H9 (cell line): Measurements from ENCODE around the gene DMD. TPM values are rescaled to one million over a fixed set of nuclear protein-coding genes. Genes with fewer than 3 reads are reported as not detected.

Source experiments
- DNase-seq: peaks from one replicate; pipeline ENCODE4 v3.0.0-alpha.2; 2017
- H2AFZ ChIP-seq: one replicate; pipeline ENCODE4 v1.6.1; 2013; ENCODE audit warnings: mild to moderate bottlenecking, low read length, control low read depth, moderate library complexity
- H2AK5ac ChIP-seq: 2 replicates; pipeline ENCODE4 v1.6.1; 2013; ENCODE audit warnings: low read length, control low read depth, mixed read lengths; ENCODE audit not compliant: insufficient read length
- H2BK120ac ChIP-seq: one replicate; pipeline ENCODE4 v1.6.1; 2013; ENCODE audit warnings: low read depth, mild to moderate bottlenecking, low read length, control low read depth, inconsistent platforms; ENCODE audit not compliant: poor library complexity, severe bottlenecking
- H2BK12ac ChIP-seq: 2 replicates; pipeline ENCODE4 v1.6.1; 2013; ENCODE audit warnings: low read length, control low read depth, mixed read lengths, low read depth; ENCODE audit not compliant: insufficient read length
- H2BK15ac ChIP-seq: 2 replicates; pipeline ENCODE4 v1.6.1; 2013; ENCODE audit warnings: low read depth, low read length, control low read depth
- H2BK20ac ChIP-seq: one replicate; pipeline ENCODE4 v1.6.1; 2013; ENCODE audit warnings: low read depth, mild to moderate bottlenecking, low read length, control low read depth, inconsistent platforms; ENCODE audit not compliant: poor library complexity, severe bottlenecking
- H2BK5ac ChIP-seq: 2 replicates; pipeline ENCODE4 v1.6.1; 2013; ENCODE audit warnings: low read length, control low read depth, mixed read lengths; ENCODE audit not compliant: insufficient read length
- H3K14ac ChIP-seq: 2 replicates; pipeline ENCODE4 v1.6.1; 2013; ENCODE audit warnings: low read length, control low read depth; ENCODE audit not compliant: insufficient read depth
- H3K18ac ChIP-seq: 2 replicates; pipeline ENCODE4 v1.6.1; 2013; ENCODE audit warnings: low read depth, mild to moderate bottlenecking, mixed read lengths, low read length, control low read depth; ENCODE audit not compliant: insufficient read length
- H3K23ac ChIP-seq: 2 replicates; pipeline ENCODE4 v1.6.1; 2013; ENCODE audit warnings: low read length, control low read depth, mixed read lengths, low read depth; ENCODE audit not compliant: insufficient read length
- H3K23me2 ChIP-seq: 2 replicates; pipeline ENCODE4 v1.6.1; 2013; ENCODE audit warnings: low read depth, mild to moderate bottlenecking, mixed read lengths, low read length, control low read depth; ENCODE audit not compliant: insufficient read length, poor library complexity, severe bottlenecking
- H3K27ac ChIP-seq: 2 replicates; pipeline ENCODE4 v1.5.1; 2013; ENCODE audit warnings: low read length, control low read depth, mixed read lengths, low read depth; ENCODE audit not compliant: insufficient read length
- H3K27me3 ChIP-seq: 2 replicates; pipeline ENCODE4 v1.6.1; 2013; ENCODE audit warnings: low read length, control low read depth, inconsistent platforms; ENCODE audit not compliant: insufficient read depth
- H3K4ac ChIP-seq: 2 replicates; pipeline ENCODE4 v1.6.1; 2013; ENCODE audit warnings: low read depth, mild to moderate bottlenecking, control low read depth, inconsistent platforms, low read length, moderate library complexity
- H3K4me1 ChIP-seq: 2 replicates; pipeline ENCODE4 v1.6.1; 2013; ENCODE audit warnings: low read length, control low read depth, inconsistent platforms; ENCODE audit not compliant: insufficient read depth
- H3K4me2 ChIP-seq: 2 replicates; pipeline ENCODE4 v1.6.1; 2013; ENCODE audit warnings: low read length, control low read depth, mixed read lengths; ENCODE audit not compliant: insufficient read length, insufficient read depth
- H3K56ac ChIP-seq: 2 replicates; pipeline ENCODE4 v1.6.1; 2013; ENCODE audit warnings: low read depth, mild to moderate bottlenecking, mixed read lengths, low read length, control low read depth; ENCODE audit not compliant: insufficient read length
- H3K79me1 ChIP-seq: 2 replicates; pipeline ENCODE4 v1.6.1; 2013; ENCODE audit warnings: low read depth, mild to moderate bottlenecking, moderate library complexity, low read length, control low read depth, inconsistent platforms; ENCODE audit not compliant: insufficient read depth, poor library complexity, severe bottlenecking
- H3K79me2 ChIP-seq: 2 replicates; pipeline ENCODE4 v1.6.1; 2013; ENCODE audit warnings: low read length, control low read depth, inconsistent platforms; ENCODE audit not compliant: insufficient read depth
- H3K9ac ChIP-seq: 2 replicates; pipeline ENCODE4 v1.6.1; 2013; ENCODE audit warnings: low read length, control low read depth, mixed read lengths; ENCODE audit not compliant: insufficient read length; ENCODE audit errors: extremely low read depth
- H3K9me3 ChIP-seq: one replicate; pipeline ENCODE4 v1.6.1; 2013; ENCODE audit warnings: low read depth, low read length, inconsistent platforms; ENCODE audit not compliant: control insufficient read depth
- H3T11ph ChIP-seq: one replicate; pipeline ENCODE4 v1.6.1; 2013; ENCODE audit warnings: mild to moderate bottlenecking, low read length, control low read depth, inconsistent platforms
- H4K20me1 ChIP-seq: one replicate; pipeline ENCODE4 v1.6.1; 2013; ENCODE audit not compliant: control insufficient read depth, insufficient read length, insufficient read depth
- H4K5ac ChIP-seq: 2 replicates; pipeline ENCODE4 v1.6.1; 2013; ENCODE audit warnings: low read depth, mild to moderate bottlenecking, mixed read lengths, low read length, control low read depth; ENCODE audit not compliant: insufficient read length
- H4K8ac ChIP-seq: replicated peaks from 2 replicates; pipeline ENCODE4 v1.6.1; 2013; ENCODE audit warnings: low read length, control low read depth, mixed read lengths, low read depth; ENCODE audit not compliant: insufficient read length
- H4K91ac ChIP-seq: 2 replicates; pipeline ENCODE4 v1.6.1; 2013; ENCODE audit warnings: low read depth, mild to moderate bottlenecking, moderate library complexity, mixed read lengths, low read length, control low read depth; ENCODE audit not compliant: insufficient read length
- H3K27ac Mint-ChIP-seq, 3 experiments: 2 replicates in 2 of 3; 3 replicates in 1 of 3; pipeline ENCODE4 v1.8.0; 2020 to 2021; ENCODE audit warnings: mixed read lengths in 3 of 3, mild to moderate bottlenecking in 1 of 3, moderate library complexity in 1 of 3
- H3K27me3 Mint-ChIP-seq: 2 replicates; pipeline ENCODE4 v1.8.0; 2021; ENCODE audit warnings: low read depth, mild to moderate bottlenecking, moderate library complexity, mixed read lengths
- H3K36me3 Mint-ChIP-seq, 3 experiments: 2 replicates in 2 of 3; 3 replicates in 1 of 3; pipeline ENCODE4 v1.8.0; 2020 to 2021; ENCODE audit warnings: low read depth in 3 of 3, mixed read lengths in 3 of 3; ENCODE audit not compliant: insufficient read depth in 1 of 3
- H3K4me1 Mint-ChIP-seq, 2 experiments: 2 replicates each; pipeline ENCODE4 v1.8.0; 2020; ENCODE audit warnings: mixed read lengths in 2 of 2
- H3K4me3 Mint-ChIP-seq, 2 experiments: 2 replicates in 1 of 2; 3 replicates in 1 of 2; pipeline ENCODE4 v1.8.0; 2020 to 2021; ENCODE audit warnings: mild to moderate bottlenecking in 2 of 2, mixed read lengths in 2 of 2, moderate library complexity in 1 of 2
- H3K9me3 Mint-ChIP-seq, 2 experiments: 2 replicates in 1 of 2; 3 replicates in 1 of 2; pipeline ENCODE4 v1.8.0; 2020; ENCODE audit warnings: mild to moderate bottlenecking in 2 of 2, mixed read lengths in 2 of 2, moderate library complexity in 1 of 2
- WGBS: extraction: QIAGEN DNeasy Blood & Tissue Kit; methylation state at CpG from one replicate; pipeline ENCODE4 v1.1.7; 2013; ENCODE audit warnings: missing lambda C conversion rate, low lambda C conversion rate, mixed read lengths; ENCODE audit not compliant: insufficient read length; ENCODE audit errors: extremely low coverage; 5-methylcytosine and 5-hydroxymethylcytosine counted together
- total RNA-seq: library from RNA; stranded (reverse); gene quantifications from 2 replicates; pipeline ENCODE4 v1.2.1, GENCODE V29; 2021
- TF ChIP-seq, protein P1 (sequence below): fragments of 200-600 bp; sonication (generic); conservative IDR thresholded peaks from 3 replicates; pipeline ENCODE4 v1.8.0; 2021; ENCODE audit warnings: antibody characterized with exemption, mild to moderate bottlenecking

Gene DMD
- total RNA-seq, 1 experiment from 2014 or later: 3.8 TPM

GRCh38 chrX:32562261-32562660, 649.1 kb downstream of the DMD start:
- Histone ChIP-seq H3K56ac (no peak overlapping the region), H3K4me2 (no peak overlapping the region), H2BK12ac (no peak overlapping the region), H3K4ac (no peak overlapping the region), H3K4me1 (no peaks in the 10 kb centered on the region), H3K27me3 (no peaks in the 10 kb centered on the region), H2AFZ (no peak overlapping the region), H4K91ac (no peak overlapping the region), H2BK20ac (no peak overlapping the region), H4K20me1 (no peaks in the 10 kb centered on the region), H3T11ph (no peak overlapping the region), H3K27ac (no peak overlapping the region), H4K5ac (no peak overlapping the region), H3K79me2 (no peaks in the 10 kb centered on the region), H3K23ac (no peak overlapping the region), H2AK5ac (no peak overlapping the region), H3K14ac (no peak overlapping the region), H2BK15ac (no peak overlapping the region), H3K79me1 (no peaks in the 10 kb centered on the region), H4K8ac (no peak overlapping the region), H3K23me2 (no peaks in the 10 kb centered on the region), H3K18ac (no peak overlapping the region), H2BK5ac (no peak overlapping the region), H3K9ac (no peak overlapping the region), H2BK120ac (no peak overlapping the region), H3K9me3 (no peaks in the 10 kb centered on the region)
- no peak overlapping the region for H3K27ac Mint-ChIP-seq
- H3K9me3 Mint-ChIP-seq: peaks cover 4 to 27% of the 10 kb centered on the region in 2 experiments; a peak in 4 of 5 replicates
- H3K27me3 Mint-ChIP-seq: no peaks in the 10 kb centered on the region
- no peaks in the 10 kb centered on the region for H3K4me1 Mint-ChIP-seq
- no peak for DNase-seq
- no peak overlapping the region for H3K4me3 Mint-ChIP-seq
- H3K36me3 Mint-ChIP-seq: no peaks in the 10 kb centered on the region
- TF ChIP-seq, protein P1, sequence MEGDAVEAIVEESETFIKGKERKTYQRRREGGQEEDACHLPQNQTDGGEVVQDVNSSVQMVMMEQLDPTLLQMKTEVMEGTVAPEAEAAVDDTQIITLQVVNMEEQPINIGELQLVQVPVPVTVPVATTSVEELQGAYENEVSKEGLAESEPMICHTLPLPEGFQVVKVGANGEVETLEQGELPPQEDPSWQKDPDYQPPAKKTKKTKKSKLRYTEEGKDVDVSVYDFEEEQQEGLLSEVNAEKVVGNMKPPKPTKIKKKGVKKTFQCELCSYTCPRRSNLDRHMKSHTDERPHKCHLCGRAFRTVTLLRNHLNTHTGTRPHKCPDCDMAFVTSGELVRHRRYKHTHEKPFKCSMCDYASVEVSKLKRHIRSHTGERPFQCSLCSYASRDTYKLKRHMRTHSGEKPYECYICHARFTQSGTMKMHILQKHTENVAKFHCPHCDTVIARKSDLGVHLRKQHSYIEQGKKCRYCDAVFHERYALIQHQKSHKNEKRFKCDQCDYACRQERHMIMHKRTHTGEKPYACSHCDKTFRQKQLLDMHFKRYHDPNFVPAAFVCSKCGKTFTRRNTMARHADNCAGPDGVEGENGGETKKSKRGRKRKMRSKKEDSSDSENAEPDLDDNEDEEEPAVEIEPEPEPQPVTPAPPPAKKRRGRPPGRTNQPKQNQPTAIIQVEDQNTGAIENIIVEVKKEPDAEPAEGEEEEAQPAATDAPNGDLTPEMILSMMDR: no peak
- no CpG with 5 or more reads among the region's 4 CpGs for WGBS
